ENCODE results near the gene EBPL. TPM values are rescaled to one million over a fixed set of nuclear protein-coding genes. Genes with fewer than 3 reads are reported as not detected.

EBPL gene
- polyA plus RNA-seq, 1 donor (not counting 4 experiments of a cell fraction or from before 2014, with no cell fraction given) = 107 TPM

DNA sequence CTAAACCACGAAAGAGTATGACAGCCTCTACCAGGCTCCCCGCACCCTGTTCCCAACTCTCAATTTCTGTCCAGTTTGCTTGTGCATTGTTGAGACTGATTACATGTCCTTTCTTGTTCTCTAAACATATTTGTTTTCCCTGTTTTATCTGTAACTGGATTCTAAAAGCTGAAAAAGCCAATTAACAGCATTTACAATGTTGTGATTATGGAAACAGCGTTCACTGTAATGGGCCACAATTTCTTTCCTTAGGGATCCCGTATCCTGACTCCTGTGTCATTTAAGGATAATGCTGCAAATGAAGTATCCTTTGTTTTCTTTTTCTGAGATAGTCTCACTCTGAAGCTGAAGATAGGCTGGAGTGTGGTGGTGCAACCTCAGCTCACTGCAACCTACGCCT, 20.5 kb downstream of the EBPL start:
- no peaks in the 10 kb centered on the region for H4K20me1 ChIP-seq (ENCODE audit: control insufficient read depth, extremely low read depth, insufficient read depth, low read length)
- no peak for FAIRE-seq
- no peak overlapping the region for H3K27ac ChIP-seq (ENCODE audit: control insufficient read depth, insufficient read depth, low read length)
- H3K9me1 ChIP-seq (ENCODE audit: control insufficient read depth, extremely low read depth, insufficient read depth, low read length) = no peaks in the 10 kb centered on the region
- no peak overlapping the region for H3K4me2 ChIP-seq (ENCODE audit: control insufficient read depth, extremely low read depth, insufficient read depth, low read depth, low read length)
- no peak for DNase-seq (ENCODE audit: low read depth, low spot score)
- TF ChIP-seq EZH2 (IDR thresholded peaks at IDR 0.05; ENCODE audit: low read length) = no peak
- TF ChIP-seq, protein P1, sequence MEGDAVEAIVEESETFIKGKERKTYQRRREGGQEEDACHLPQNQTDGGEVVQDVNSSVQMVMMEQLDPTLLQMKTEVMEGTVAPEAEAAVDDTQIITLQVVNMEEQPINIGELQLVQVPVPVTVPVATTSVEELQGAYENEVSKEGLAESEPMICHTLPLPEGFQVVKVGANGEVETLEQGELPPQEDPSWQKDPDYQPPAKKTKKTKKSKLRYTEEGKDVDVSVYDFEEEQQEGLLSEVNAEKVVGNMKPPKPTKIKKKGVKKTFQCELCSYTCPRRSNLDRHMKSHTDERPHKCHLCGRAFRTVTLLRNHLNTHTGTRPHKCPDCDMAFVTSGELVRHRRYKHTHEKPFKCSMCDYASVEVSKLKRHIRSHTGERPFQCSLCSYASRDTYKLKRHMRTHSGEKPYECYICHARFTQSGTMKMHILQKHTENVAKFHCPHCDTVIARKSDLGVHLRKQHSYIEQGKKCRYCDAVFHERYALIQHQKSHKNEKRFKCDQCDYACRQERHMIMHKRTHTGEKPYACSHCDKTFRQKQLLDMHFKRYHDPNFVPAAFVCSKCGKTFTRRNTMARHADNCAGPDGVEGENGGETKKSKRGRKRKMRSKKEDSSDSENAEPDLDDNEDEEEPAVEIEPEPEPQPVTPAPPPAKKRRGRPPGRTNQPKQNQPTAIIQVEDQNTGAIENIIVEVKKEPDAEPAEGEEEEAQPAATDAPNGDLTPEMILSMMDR (optimal IDR thresholded peaks at IDR 0.05 in 1 of 3, IDR thresholded peaks at IDR 0.05 in 1 of 3, conservative IDR thresholded peaks at IDR 0.05 in 1 of 3; ENCODE audit: extremely low read depth in 1 of 3, insufficient read depth in 2 of 3, low read length in 3 of 3) = no peak
- no peak overlapping the region for H2AFZ ChIP-seq (ENCODE audit: control insufficient read depth, low read length)
- H3K9me3 ChIP-seq (ENCODE audit: control insufficient read depth, low read depth, low read length) = no peaks in the 10 kb centered on the region
- H3K4me1 ChIP-seq (ENCODE audit: control insufficient read depth, extremely low read depth, insufficient read depth, low read length) = no peaks in the 10 kb centered on the region
- no peak overlapping the region for H3K9ac ChIP-seq (ENCODE audit: control insufficient read depth, extremely low read depth, insufficient read depth, low read length)
- H3K4me3 ChIP-seq (ENCODE audit: control insufficient read depth in 2 of 3, extremely low read depth in 1 of 3, insufficient read depth in 2 of 3, low read depth in 1 of 3, low read length in 3 of 3) = no peak overlapping the region
- H3K36me3 ChIP-seq (ENCODE audit: control insufficient read depth in 2 of 2, extremely low read depth in 1 of 2, insufficient read depth in 2 of 2, low read length in 2 of 2) = peaks cover 12 to 14% of the 10 kb centered on the region in 2 experiments
- H3K79me2 ChIP-seq (ENCODE audit: control insufficient read depth, insufficient read depth, low read length) = peaks cover 10% of the 10 kb centered on the region
- dilution Hi-C loops (cut with MboI; ENCODE audit: extremely low pct_ligation_motif_present, low sequenced_read_pairs) = no loop called here
- H3K27me3 ChIP-seq (ENCODE audit: control insufficient read depth, extremely low read depth, insufficient read depth, low read length) = no peaks in the 10 kb centered on the region

DNA sequence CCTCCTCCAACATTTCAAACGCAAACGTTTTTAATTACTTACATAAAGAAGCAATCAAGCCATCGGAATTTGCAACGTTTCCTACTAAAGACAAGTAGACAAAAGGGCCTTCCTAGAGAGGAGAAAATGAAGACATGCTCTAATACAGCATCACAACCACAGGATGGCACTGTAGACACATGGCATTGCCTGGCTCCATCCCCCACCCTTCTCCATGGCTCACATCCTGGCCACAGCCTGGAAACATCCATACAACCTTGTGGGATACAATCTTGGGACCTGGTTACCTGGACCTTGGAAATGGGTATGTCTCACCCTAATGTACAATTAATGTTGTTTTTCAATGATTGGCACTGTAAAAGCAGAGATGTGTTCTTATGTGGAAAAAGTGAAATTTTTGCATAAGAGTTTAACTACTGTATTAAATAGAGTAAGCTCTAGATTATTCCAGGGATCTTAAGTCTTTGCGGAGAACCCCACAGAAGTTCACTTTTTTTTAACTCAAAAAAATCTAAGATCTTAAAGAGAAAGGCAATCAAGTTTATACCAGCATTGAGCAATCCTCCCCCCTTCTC, 21.5 kb downstream of the EBPL start:
- H3K9me3 ChIP-seq (ENCODE audit: control insufficient read depth, low read depth, low read length) = no peaks in the 10 kb centered on the region
- DNase-seq (ENCODE audit: low read depth, low spot score) (no peak), FAIRE-seq (peak; percentile 83)
- no peak overlapping the region for H3K4me3 ChIP-seq (ENCODE audit: control insufficient read depth in 2 of 3, extremely low read depth in 1 of 3, insufficient read depth in 2 of 3, low read depth in 1 of 3, low read length in 3 of 3)
- no peak overlapping the region for H3K9ac ChIP-seq (ENCODE audit: control insufficient read depth, extremely low read depth, insufficient read depth, low read length)
- H3K36me3 ChIP-seq (ENCODE audit: control insufficient read depth in 2 of 2, extremely low read depth in 1 of 2, insufficient read depth in 2 of 2, low read length in 2 of 2) = peaks cover 12 to 16% of the 10 kb centered on the region in 2 experiments
- no peak for TF ChIP-seq EZH2 (IDR thresholded peaks at IDR 0.05; ENCODE audit: low read length)
- TF ChIP-seq, protein P1 (optimal IDR thresholded peaks at IDR 0.05 in 1 of 3, IDR thresholded peaks at IDR 0.05 in 1 of 3, conservative IDR thresholded peaks at IDR 0.05 in 1 of 3; ENCODE audit: extremely low read depth in 1 of 3, insufficient read depth in 2 of 3, low read length in 3 of 3) = peak; percentile 79 to 97 (median 90)
- H3K4me1 ChIP-seq (ENCODE audit: control insufficient read depth, extremely low read depth, insufficient read depth, low read length) = no peaks in the 10 kb centered on the region
- peaks cover 5% of the 10 kb centered on the region for H3K79me2 ChIP-seq (ENCODE audit: control insufficient read depth, insufficient read depth, low read length)
- H2AFZ ChIP-seq (ENCODE audit: control insufficient read depth, low read length) = no peak overlapping the region
- H3K4me2 ChIP-seq (ENCODE audit: control insufficient read depth, extremely low read depth, insufficient read depth, low read depth, low read length) = no peak overlapping the region
- H3K27me3 ChIP-seq (ENCODE audit: control insufficient read depth, extremely low read depth, insufficient read depth, low read length) = no peaks in the 10 kb centered on the region
- dilution Hi-C loops (cut with MboI; ENCODE audit: extremely low pct_ligation_motif_present, low sequenced_read_pairs) = no loop called here
- no peak overlapping the region for H3K27ac ChIP-seq (ENCODE audit: control insufficient read depth, insufficient read depth, low read length)
- no peaks in the 10 kb centered on the region for H3K9me1 ChIP-seq (ENCODE audit: control insufficient read depth, extremely low read depth, insufficient read depth, low read length)
- H4K20me1 ChIP-seq (ENCODE audit: control insufficient read depth, extremely low read depth, insufficient read depth, low read length) = no peaks in the 10 kb centered on the region
